Measurements from ENCODE around the gene EGLN2.

Gene EGLN2

DNA sequence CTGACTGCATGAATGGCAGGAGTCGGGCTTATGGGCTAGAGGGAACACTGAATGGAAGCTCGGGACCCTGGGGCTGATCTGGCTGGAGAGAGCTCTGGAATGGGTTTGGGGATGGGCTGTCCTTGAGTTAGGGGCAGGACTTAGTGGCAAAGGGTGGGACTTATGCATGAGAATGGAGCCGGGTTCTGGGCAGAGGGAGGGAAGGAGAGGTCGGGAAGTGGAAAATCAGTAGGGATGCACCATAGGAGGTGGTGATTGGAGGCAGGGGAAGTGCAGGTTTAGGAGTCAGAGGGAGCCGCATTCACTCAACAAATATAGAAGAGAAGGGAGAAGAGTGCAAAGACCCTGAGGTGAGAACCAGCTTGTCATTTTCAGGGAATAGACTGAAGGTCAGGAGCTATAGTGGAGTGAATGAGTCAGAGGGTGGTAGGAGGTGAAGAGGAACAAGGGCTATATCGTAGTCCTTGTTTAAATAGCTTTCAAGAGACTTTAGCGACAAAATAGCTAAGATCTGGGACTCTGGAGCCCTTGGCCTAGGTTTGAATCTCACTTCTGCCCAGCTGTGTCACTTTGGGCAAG lies 20.2 kb upstream of the EGLN2 start:
- no peaks in the 10 kb centered on the region for H3K9me3 ChIP-seq (ENCODE audit: control insufficient read depth, insufficient read depth, low read depth, low read length)
- peaks cover 0 to 16% of the 10 kb centered on the region in 2 experiments; a peak in 1 of 3 replicates for H3K36me3 ChIP-seq (ENCODE audit: control insufficient read depth in 2 of 2, insufficient read depth in 1 of 2, low read length in 2 of 2)
- H3K4me1 ChIP-seq (ENCODE audit: control insufficient read depth, insufficient read depth, low read length): peaks cover 13% of the 10 kb centered on the region
- CTCF ChIA-PET: interaction anchor here (0.6 to 6.4 kb wide), 19 partner anchors 7 to 572 kb away, joined by 3 to 61 read pairs (median 4); partner anchors contain the start of gene EGLN2
- peak overlapping the region; percentile 95 for H3K27ac ChIP-seq (ENCODE audit: extremely low read depth, low read depth, low read length)
- POLR2A ChIA-PET: interaction anchor here (0.8 to 3.2 kb wide), 39 partner anchors 9 to 1343 kb away, joined by 3 to 180 read pairs (median 6); partner anchors contain the start of genes ACTMAP, B9D2, COQ8B and EGLN2
- H3K4me3 ChIP-seq (ENCODE audit: low read depth, low read length): peak overlapping the region; percentile 68
- TF ChIP-seq ZNF623 (tag by site-specific recombination; IDR thresholded peaks at IDR 0.05) (peak; percentile 22; the same call in 1 of the 2 replicates), SP3 (tag by site-specific recombination; IDR thresholded peaks at IDR 0.05) (no peak), ZEB2 (tag by site-specific recombination; IDR thresholded peaks at IDR 0.05) (no peak), ZNF654 (tag by site-specific recombination; IDR thresholded peaks at IDR 0.05; ENCODE audit: low read depth) (no peak), ZNF692 (tag by site-specific recombination; IDR thresholded peaks at IDR 0.05) (no peak), ZIC2 (tag by site-specific recombination; IDR thresholded peaks at IDR 0.05) (peak; percentile 94), ZFP37 (tag by site-specific recombination; IDR thresholded peaks at IDR 0.05) (no peak), ZBTB21 (tag by site-specific recombination; IDR thresholded peaks at IDR 0.05) (0 out of 2 replicates have a peak, but pooled peaks have one; percentile 2), ZNF792 (tag by site-specific recombination; IDR thresholded peaks at IDR 0.05) (0 out of 2 replicates have a peak, but pooled peaks have one; percentile 14), HOXD13 (CRISPR knock-in tag; IDR thresholded peaks at IDR 0.05; ENCODE audit: borderline replicate concordance) (no peak), PRDM1 (tag by site-specific recombination; IDR thresholded peaks at IDR 0.05) (peak; percentile 15; the same call in 1 of the 2 replicates), ZNF341 (tag by site-specific recombination; IDR thresholded peaks at IDR 0.05; ENCODE audit: low read depth) (peak; percentile 32; the same call in 1 of the 2 replicates), ZBTB48 (tag by site-specific recombination; IDR thresholded peaks at IDR 0.05) (peak; percentile 88), ZNF366 (tag by site-specific recombination; conservative IDR thresholded peaks at IDR 0.05) (peak; percentile 84), GLIS1 (tag by site-specific recombination; IDR thresholded peaks at IDR 0.05) (0 out of 2 replicates have a peak, but pooled peaks have one; percentile 6), ZBTB17 (tag by site-specific recombination; IDR thresholded peaks at IDR 0.05) (no peak), ZBTB44 (tag by site-specific recombination; IDR thresholded peaks at IDR 0.05) (no peak), ZNF600 (tag by site-specific recombination; IDR thresholded peaks at IDR 0.05) (peak; percentile 94), KLF16 (tag by site-specific recombination; IDR thresholded peaks at IDR 0.05) (peak; percentile 47), ZBTB6 (tag by site-specific recombination; IDR thresholded peaks at IDR 0.05) (0 out of 2 replicates have a peak, but pooled peaks have one; percentile 2), ZNF521 (tag by site-specific recombination; IDR thresholded peaks at IDR 0.05) (no peak), KLF17 (tag by site-specific recombination; IDR thresholded peaks at IDR 0.05) (peak; percentile 12; the same call in 1 of the 2 replicates)
- TF ChIP-seq, protein P1, sequence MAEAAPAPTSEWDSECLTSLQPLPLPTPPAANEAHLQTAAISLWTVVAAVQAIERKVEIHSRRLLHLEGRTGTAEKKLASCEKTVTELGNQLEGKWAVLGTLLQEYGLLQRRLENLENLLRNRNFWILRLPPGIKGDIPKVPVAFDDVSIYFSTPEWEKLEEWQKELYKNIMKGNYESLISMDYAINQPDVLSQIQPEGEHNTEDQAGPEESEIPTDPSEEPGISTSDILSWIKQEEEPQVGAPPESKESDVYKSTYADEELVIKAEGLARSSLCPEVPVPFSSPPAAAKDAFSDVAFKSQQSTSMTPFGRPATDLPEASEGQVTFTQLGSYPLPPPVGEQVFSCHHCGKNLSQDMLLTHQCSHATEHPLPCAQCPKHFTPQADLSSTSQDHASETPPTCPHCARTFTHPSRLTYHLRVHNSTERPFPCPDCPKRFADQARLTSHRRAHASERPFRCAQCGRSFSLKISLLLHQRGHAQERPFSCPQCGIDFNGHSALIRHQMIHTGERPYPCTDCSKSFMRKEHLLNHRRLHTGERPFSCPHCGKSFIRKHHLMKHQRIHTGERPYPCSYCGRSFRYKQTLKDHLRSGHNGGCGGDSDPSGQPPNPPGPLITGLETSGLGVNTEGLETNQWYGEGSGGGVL (tag by site-specific recombination; IDR thresholded peaks at IDR 0.05): 0 out of 2 replicates have a peak, but pooled peaks have one; percentile 12
- TF ChIP-seq, protein P2, sequence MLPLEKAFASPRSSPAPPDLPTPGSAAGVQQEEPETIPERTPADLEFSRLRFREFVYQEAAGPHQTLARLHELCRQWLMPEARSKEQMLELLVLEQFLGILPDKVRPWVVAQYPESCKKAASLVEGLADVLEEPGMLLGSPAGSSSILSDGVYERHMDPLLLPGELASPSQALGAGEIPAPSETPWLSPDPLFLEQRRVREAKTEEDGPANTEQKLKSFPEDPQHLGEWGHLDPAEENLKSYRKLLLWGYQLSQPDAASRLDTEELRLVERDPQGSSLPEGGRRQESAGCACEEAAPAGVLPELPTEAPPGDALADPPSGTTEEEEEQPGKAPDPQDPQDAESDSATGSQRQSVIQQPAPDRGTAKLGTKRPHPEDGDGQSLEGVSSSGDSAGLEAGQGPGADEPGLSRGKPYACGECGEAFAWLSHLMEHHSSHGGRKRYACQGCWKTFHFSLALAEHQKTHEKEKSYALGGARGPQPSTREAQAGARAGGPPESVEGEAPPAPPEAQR (tag by site-specific recombination; IDR thresholded peaks at IDR 0.05): no peak; the same call in 1 of the 2 replicates
- TF ChIP-seq, protein P3, sequence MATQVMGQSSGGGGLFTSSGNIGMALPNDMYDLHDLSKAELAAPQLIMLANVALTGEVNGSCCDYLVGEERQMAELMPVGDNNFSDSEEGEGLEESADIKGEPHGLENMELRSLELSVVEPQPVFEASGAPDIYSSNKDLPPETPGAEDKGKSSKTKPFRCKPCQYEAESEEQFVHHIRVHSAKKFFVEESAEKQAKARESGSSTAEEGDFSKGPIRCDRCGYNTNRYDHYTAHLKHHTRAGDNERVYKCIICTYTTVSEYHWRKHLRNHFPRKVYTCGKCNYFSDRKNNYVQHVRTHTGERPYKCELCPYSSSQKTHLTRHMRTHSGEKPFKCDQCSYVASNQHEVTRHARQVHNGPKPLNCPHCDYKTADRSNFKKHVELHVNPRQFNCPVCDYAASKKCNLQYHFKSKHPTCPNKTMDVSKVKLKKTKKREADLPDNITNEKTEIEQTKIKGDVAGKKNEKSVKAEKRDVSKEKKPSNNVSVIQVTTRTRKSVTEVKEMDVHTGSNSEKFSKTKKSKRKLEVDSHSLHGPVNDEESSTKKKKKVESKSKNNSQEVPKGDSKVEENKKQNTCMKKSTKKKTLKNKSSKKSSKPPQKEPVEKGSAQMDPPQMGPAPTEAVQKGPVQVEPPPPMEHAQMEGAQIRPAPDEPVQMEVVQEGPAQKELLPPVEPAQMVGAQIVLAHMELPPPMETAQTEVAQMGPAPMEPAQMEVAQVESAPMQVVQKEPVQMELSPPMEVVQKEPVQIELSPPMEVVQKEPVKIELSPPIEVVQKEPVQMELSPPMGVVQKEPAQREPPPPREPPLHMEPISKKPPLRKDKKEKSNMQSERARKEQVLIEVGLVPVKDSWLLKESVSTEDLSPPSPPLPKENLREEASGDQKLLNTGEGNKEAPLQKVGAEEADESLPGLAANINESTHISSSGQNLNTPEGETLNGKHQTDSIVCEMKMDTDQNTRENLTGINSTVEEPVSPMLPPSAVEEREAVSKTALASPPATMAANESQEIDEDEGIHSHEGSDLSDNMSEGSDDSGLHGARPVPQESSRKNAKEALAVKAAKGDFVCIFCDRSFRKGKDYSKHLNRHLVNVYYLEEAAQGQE (tag by site-specific recombination; IDR thresholded peaks at IDR 0.05): peak; percentile 19; the same call in 1 of the 2 replicates
